ENCODE results near the gene STAT5A. TPM values are rescaled to one million over a fixed set of nuclear protein-coding genes. Genes with fewer than 3 reads are reported as not detected.
"Not testable (repeated sequence)": the region's sequence is repeated elsewhere in the genome, so short reads cannot be mapped to it uniquely, and the experiment has no call there.

STAT5A gene
- polyA plus RNA-seq, 1 donor from 2014 or later, result 0.28 TPM

GRCh38 chr17:42359133-42359532 lies 70.8 kb downstream of the STAT5A start:
- Histone ChIP-seq H4K20me1 (ENCODE audit: insufficient read depth) (no peaks in the 10 kb centered on the region), H3K9ac (ENCODE audit: low read length) (no peak overlapping the region), H3K27me3 (ENCODE audit: insufficient read depth, low read depth, low read length) (no peaks in the 10 kb centered on the region), H3K79me2 (replicated peaks; ENCODE audit: insufficient read depth, low read length) (peaks cover 3% of the 10 kb centered on the region), H3K4me3 (ENCODE audit: low read length) (no peak overlapping the region), H3K27ac (ENCODE audit: low read length) (no peak overlapping the region), H3K9me3 (ENCODE audit: low read length) (no peaks in the 10 kb centered on the region), H3K9me2 (ENCODE audit: insufficient read depth, low read length) (no peaks in the 10 kb centered on the region), H3K4me2 (ENCODE audit: low read length) (no peak overlapping the region), H3K36me3 (ENCODE audit: insufficient read depth, low read length) (no peaks in the 10 kb centered on the region), H2AFZ (ENCODE audit: low read depth, low read length) (no peak overlapping the region), H3F3A (ENCODE audit: insufficient read depth, low read length, poor library complexity, severe bottlenecking) (no peaks in the 10 kb centered on the region)
- no peak for TF ChIP-seq EZH2 (IDR thresholded peaks at IDR 0.05; ENCODE audit: borderline replicate concordance, insufficient read depth, low read length, poor library complexity, severe bottlenecking)

- not testable (repeated sequence) for H3K9me2 ChIP-seq (ENCODE audit: insufficient read depth, low read length); H3K9ac ChIP-seq (ENCODE audit: low read length); H2AFZ ChIP-seq (ENCODE audit: low read depth, low read length); H3F3A ChIP-seq (ENCODE audit: insufficient read depth, low read length, poor library complexity, severe bottlenecking); H3K9me3 ChIP-seq (ENCODE audit: low read length); H3K4me3 ChIP-seq (ENCODE audit: low read length); H3K36me3 ChIP-seq (ENCODE audit: insufficient read depth, low read length); H3K27ac ChIP-seq (ENCODE audit: low read length); H4K20me1 ChIP-seq (ENCODE audit: insufficient read depth); H3K4me2 ChIP-seq (ENCODE audit: low read length); H3K79me2 ChIP-seq (replicated peaks; ENCODE audit: insufficient read depth, low read length); H3K27me3 ChIP-seq (ENCODE audit: insufficient read depth, low read depth, low read length)
Measured at GRCh38 chr17:42360388-42360787, 72.1 kb downstream of the STAT5A start.

Other genes starting within 250 kb of the STAT5A start
- 3.0 and 5.2 TPM in 2 replicates for gene C17orf113, start 237.9 kb upstream of the STAT5A start, polyA plus RNA-seq
- gene ZNF385C, start 190.0 kb upstream of the STAT5A start, polyA plus RNA-seq, result 0.69 and 2.5 TPM in 2 replicates
- 0.87 and 2.3 TPM in 2 replicates for gene DHX58, start 175.8 kb upstream of the STAT5A start, polyA plus RNA-seq
- 30.5 and 39.9 TPM in 2 replicates for gene KAT2A, start 167.1 kb upstream of the STAT5A start, polyA plus RNA-seq
- gene HSPB9, start 165.7 kb upstream of the STAT5A start, polyA plus RNA-seq, result not detected in 2 replicates
- gene RAB5C, start 133.5 kb upstream of the STAT5A start, polyA plus RNA-seq, result 95.9 and 97.2 TPM in 2 replicates
- 0.56 and 0.78 TPM in 2 replicates for gene KCNH4, start 107.4 kb upstream of the STAT5A start, polyA plus RNA-seq
- gene HCRT, start 103.0 kb upstream of the STAT5A start, polyA plus RNA-seq, result not detected in 2 replicates
- 2.5 and 3.2 TPM in 2 replicates for gene GHDC, start 94.0 kb upstream of the STAT5A start, polyA plus RNA-seq
- 47.4 and 54.9 TPM in 2 replicates for gene STAT5B, start 12.1 kb upstream of the STAT5A start, polyA plus RNA-seq
- 24.2 and 25.5 TPM in 2 replicates for gene STAT3, start 99.9 kb downstream of the STAT5A start, polyA plus RNA-seq
- 0.07 and 0.18 TPM in 2 replicates for gene CAVIN1, start 134.8 kb downstream of the STAT5A start, polyA plus RNA-seq
- gene ATP6V0A1, start 170.4 kb downstream of the STAT5A start, polyA plus RNA-seq, result 92.1 and 94.0 TPM in 2 replicates
- gene NAGLU, start 247.7 kb downstream of the STAT5A start, polyA plus RNA-seq, result 12.1 and 17.1 TPM in 2 replicates